ENCODE results near the gene HMCN1. TPM values are rescaled to one million over a fixed set of nuclear protein-coding genes. Genes with fewer than 3 reads are reported as not detected.

The HMCN1 gene
- total RNA-seq, 1 experiment from 2014 or later, result 1.2 TPM

DNA sequence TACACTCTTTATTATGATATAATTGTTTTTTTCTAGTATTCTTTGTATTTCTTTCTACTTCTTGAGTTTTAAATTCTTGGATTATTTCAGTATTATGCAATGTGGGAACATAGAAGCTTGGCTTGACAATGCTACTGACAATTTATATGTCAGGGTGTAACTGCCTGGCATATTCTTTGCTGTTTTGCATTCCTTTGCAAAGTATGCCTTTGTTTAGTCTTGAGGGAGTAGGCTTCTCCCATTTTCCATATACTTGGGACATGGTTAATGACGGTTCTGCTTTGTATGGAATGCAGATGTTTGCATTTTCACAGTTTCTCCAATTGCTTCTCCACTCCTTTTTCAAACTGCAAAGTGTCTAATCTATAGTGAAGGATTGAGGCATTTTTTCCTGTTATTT is 109.8 kb downstream of the HMCN1 start:
- DNase-seq (ENCODE audit: extremely low read depth, low read depth), result no peak

GRCh38 chr1:185846672-185847444 is 112.7 kb downstream of the HMCN1 start:
- no peak for DNase-seq (ENCODE audit: extremely low read depth, low read depth)

DNA sequence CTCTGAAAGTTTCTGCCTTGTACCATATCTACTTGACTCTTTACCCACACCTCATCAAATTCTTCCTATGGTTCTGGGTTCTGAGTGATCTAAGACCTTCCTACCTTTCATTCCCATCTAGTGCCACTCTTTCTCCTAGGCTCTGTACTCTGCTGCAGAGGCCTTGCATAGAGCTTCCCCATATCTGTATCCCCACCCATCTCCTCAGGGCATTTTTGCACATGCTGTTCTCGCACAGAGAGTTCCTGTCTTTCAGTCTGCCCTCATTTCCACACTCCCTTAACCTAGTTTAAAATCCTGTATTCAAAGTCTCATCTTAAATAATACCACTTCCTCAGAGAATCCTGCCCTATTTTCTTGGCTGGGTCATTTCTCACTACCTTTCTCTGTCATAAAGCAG is 114.8 kb downstream of the HMCN1 start:
- DNase-seq (ENCODE audit: extremely low read depth, low read depth), result no peak

DNA sequence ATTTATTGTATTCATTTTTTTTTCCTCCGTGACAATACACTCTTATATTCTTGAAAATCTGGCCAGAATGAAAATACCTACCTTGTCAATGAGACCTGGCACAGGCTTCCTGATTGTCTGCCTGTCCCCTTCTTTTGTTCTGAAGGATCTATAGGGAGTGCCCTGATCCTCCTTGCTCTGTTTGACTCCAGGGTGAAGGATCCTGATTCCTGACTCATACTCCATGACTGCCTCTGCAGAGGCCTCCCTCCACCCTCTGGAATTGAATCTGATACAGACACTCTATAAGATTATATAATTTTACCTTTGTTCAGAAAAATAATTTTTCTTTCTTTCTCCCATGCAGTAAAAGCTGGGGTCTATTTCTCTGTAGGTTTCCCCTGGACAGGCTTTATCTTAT is 116.2 kb downstream of the HMCN1 start:
- DNase-seq (ENCODE audit: extremely low read depth, low read depth), result no peak

- DNase-seq (ENCODE audit: extremely low read depth, low read depth), result no peak
Observed at GRCh38 chr1:185853739-185854138, 119.5 kb downstream of the HMCN1 start.

- DNase-seq (ENCODE audit: extremely low read depth, low read depth), result no peak
Observed at GRCh38 chr1:185856482-185856881, 122.3 kb downstream of the HMCN1 start.

DNA sequence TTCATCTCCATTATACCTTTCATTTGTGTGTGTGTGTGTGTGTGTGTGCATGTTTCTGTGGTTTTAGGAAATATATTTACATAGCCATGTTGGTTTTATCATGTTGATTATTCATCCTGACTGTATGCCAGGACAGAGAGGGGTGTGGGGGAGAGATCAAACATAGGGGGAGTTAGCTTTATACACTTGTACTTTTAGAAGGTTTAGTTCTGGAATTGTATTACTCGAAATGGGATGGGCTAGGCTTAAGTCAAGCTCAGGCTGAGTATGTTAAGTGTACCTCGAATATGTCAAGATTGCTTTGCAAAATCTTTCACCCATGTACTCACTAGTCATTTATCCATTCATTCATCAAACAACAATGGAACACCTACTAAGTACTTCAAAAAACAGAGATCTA is 123.3 kb downstream of the HMCN1 start:
- no peak for DNase-seq (ENCODE audit: extremely low read depth, low read depth)

DNA sequence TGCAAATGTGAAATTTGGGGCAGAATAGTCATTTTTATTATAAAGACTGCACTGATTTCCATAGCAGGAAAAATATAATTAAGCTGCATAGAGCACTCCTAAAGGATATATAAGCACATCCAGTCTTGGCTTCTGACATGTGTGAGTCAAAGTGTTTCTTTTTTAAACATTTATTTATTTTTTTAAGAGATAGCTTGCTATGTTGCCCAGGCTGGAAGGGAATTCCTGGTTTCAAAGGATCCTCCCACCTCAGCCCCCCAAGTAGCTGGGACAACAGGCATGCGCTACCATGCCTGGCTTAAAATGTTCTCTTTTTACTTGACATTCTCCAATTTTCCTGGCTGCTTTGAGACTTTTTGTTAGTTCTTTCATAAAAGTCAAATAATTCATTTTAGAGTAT is 126.1 kb downstream of the HMCN1 start:
- DNase-seq (ENCODE audit: extremely low read depth, low read depth), result no peak

GRCh38 chr1:185860859-185861258 is 126.7 kb downstream of the HMCN1 start:
- no peak for DNase-seq (ENCODE audit: extremely low read depth, low read depth)

GRCh38 chr1:185861630-185862029 is 127.4 kb downstream of the HMCN1 start:
- no peak for DNase-seq (ENCODE audit: extremely low read depth, low read depth)

- peak; percentile 63 for DNase-seq (ENCODE audit: extremely low read depth, low read depth)
Observed at GRCh38 chr1:185862235-185862634, 128.0 kb downstream of the HMCN1 start.

DNA sequence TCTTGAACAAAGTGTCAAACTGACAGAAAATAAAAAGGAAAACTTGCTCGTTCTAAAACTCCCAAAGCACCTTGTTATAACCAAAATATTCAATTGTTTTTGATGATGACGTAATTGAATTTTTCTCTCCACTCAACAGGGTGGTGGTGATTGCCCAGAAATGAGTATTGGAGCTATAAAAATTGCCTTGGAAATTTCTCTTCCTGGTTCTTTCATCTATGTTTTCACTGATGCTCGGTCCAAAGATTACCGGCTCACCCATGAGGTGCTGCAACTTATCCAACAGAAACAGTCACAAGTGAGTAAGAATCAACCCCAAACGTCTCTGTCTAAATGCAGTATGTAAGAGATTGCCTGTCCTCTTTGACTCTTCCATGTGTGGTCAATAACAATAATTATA is 130.1 kb downstream of the HMCN1 start:
- DNase-seq (ENCODE audit: extremely low read depth, low read depth), result no peak

GRCh38 chr1:185864889-185865517 is 130.8 kb downstream of the HMCN1 start:
- no peak for DNase-seq (ENCODE audit: extremely low read depth, low read depth)

DNA sequence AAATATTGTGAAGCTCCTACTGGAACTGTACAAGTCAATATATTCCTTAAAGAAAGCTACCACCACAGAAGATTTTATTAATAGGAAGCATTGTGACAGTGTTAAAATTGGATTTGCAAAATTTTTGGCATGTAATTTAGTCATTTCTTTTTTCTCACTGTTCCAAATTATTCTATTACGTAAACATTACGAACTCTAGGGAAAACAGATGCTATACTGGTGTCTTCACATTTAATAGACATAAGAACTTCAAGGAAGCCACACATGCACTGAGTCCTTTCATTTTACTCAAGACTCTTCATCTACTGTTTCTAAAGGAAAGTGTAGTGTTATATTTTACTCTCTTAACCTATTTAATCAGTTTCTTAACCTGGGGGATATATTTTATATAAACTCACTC is 135.4 kb downstream of the HMCN1 start:
- DNase-seq (ENCODE audit: extremely low read depth, low read depth), result no peak

GRCh38 chr1:185871627-185872150 is 137.5 kb downstream of the HMCN1 start:
- no peak for DNase-seq (ENCODE audit: extremely low read depth, low read depth)

DNA sequence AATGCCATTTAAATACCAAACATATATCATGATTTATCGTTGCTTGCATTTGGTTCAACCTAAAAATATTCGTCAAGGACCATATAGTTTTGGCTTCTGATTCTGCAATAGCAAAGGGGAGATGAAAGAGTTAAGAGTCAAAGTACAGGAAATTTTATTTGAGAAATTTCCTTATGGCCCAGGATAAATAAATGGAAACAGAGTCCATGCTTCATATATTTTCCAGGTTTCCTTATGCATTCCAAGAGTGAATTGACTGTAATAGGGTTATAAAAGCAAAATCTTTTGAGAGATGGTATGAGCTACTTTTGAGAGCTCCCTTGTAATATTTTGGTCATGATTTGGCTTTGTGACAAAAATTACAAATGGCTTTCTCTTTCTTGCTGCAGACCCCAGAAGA is 140.1 kb downstream of the HMCN1 start:
- no peak for DNase-seq (ENCODE audit: extremely low read depth, low read depth)

DNA sequence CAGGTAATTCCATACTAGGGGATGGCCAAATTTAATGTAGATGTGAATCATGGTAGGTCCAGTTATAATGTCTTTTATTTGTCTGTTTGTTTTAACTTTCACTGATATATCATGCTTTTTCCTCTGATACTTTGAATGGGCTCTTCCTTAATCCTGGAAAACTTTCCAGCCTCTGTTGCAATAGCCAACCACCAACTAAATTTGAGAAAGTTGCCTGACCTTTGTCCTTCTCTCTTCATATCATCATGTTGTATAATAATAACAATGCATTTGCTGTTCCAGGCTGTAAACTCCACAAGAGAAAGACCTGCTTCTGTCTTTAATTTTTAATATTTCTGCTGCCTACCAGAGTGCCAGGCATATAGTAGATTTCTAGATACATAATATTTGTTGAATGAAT is 146.1 kb downstream of the HMCN1 start:
- no peak for DNase-seq (ENCODE audit: extremely low read depth, low read depth)

- no peak for DNase-seq (ENCODE audit: extremely low read depth, low read depth)
Observed at GRCh38 chr1:185880779-185881333, 146.7 kb downstream of the HMCN1 start.

DNA sequence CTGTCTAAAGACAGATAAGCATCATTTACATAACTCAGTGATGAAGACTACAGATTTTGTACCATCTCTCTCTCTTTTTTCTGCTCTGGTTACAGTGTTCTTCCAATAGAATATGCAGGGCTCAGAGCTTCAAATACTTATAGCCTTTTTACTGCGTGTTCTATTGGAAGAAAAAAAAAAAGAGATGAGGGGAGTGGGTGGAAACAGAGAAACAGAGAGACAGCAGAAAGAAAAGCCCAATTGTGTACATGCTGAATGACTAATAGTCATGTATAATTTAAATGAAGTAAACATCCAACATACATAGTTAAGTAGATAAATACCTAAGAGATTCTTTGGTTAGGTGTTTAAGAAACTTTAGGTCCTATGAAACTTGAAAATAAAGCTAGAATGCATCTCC is 151.9 kb downstream of the HMCN1 start:
- DNase-seq (ENCODE audit: extremely low read depth, low read depth), result no peak

GRCh38 chr1:185886671-185887070 is 152.5 kb downstream of the HMCN1 start:
- DNase-seq (ENCODE audit: extremely low read depth, low read depth), result no peak

- DNase-seq (ENCODE audit: extremely low read depth, low read depth), result peak; percentile 15
Observed at GRCh38 chr1:185892831-185893403, 158.7 kb downstream of the HMCN1 start.

GRCh38 chr1:185894791-185895190 is 160.6 kb downstream of the HMCN1 start:
- no peak for DNase-seq (ENCODE audit: extremely low read depth, low read depth)
